K562 (cell line): ENCODE results near the gene PLCB3. TPM values are rescaled to one million over a fixed set of nuclear protein-coding genes. Genes with fewer than 3 reads are reported as not detected.
A peak's percentile ranks its signal among the peaks of the same experiment; 100 is the strongest.

Experiments used
- BCLAF1 ChIP-seq, 2 experiments: fragments of 450-650 bp in 1 of 2; IDR thresholded peaks; 2 replicates each; pipeline ENCODE4 v1.6.1; 2011 to 2017; ENCODE audit warnings: low read depth in 2 of 2, antibody characterized with exemption in 1 of 2, borderline replicate concordance in 1 of 2, low read length in 1 of 2, mild to moderate bottlenecking in 1 of 2, mixed read lengths in 1 of 2; ENCODE audit not compliant: control insufficient read depth in 1 of 2
- CBFA2T3 ChIP-seq: fragments of 450-650 bp; IDR thresholded peaks from 2 replicates; pipeline ENCODE4 v1.6.1; 2017
- CHD1 ChIP-seq: fragments of 200-600 bp; sonication (generic); IDR thresholded peaks from one replicate; pipeline ENCODE4 v1.6.1; 2012; ENCODE audit warnings: mild to moderate bottlenecking, moderate library complexity, low read length, inconsistent platforms
- CREB1 ChIP-seq, 2 experiments: sonication (generic) in 1 of 2; formaldehyde crosslinking in 1 of 2; IDR thresholded peaks; 2 replicates each; pipeline versions ENCODE4 v1.6.1 to v1.8.0; 2012 to 2022; ENCODE audit warnings: inconsistent platforms in 1 of 2, mild to moderate bottlenecking in 1 of 2, missing genetic modification reagents in 1 of 2, moderate library complexity in 1 of 2
- ELF2 ChIP-seq: fragments of 250-450 bp; sonication (Bioruptor Pico); IDR thresholded peaks from 2 replicates; pipeline ENCODE4 v1.5.0; 2021; ENCODE audit warnings: mild to moderate bottlenecking
- FOSL1 ChIP-seq: fragments of 200-800 bp; sonication (Bioruptor generic); conservative IDR thresholded peaks from 2 replicates; pipeline ENCODE4 v1.6.1; 2016; ENCODE audit warnings: missing genetic modification characterization, missing compliant biosample characterization
- GABPA ChIP-seq: fragments of 200-800 bp; sonication (Bioruptor generic); conservative IDR thresholded peaks from 2 replicates; pipeline ENCODE4 v1.6.1; 2016; ENCODE audit warnings: low read depth, missing genetic modification characterization, missing compliant biosample characterization
- GMEB1 ChIP-seq: fragments of 250-450 bp; sonication (Bioruptor Pico); IDR thresholded peaks from 2 replicates; pipeline ENCODE4 v1.4.0; 2020; ENCODE audit warnings: mild to moderate bottlenecking
- HES1 ChIP-seq: fragments of 450-650 bp; IDR thresholded peaks from 2 replicates; pipeline ENCODE4 v1.6.1; 2016; ENCODE audit warnings: low read depth, mild to moderate bottlenecking, moderate library complexity
- HMG20B ChIP-seq: fragments of 250-450 bp; sonication (Bioruptor Pico); IDR thresholded peaks from 2 replicates; pipeline ENCODE4 v1.5.0; 2021; ENCODE audit warnings: mild to moderate bottlenecking
- NCOA6 ChIP-seq: fragments of 450-650 bp; IDR thresholded peaks from 2 replicates; pipeline ENCODE4 v1.6.1; 2017; ENCODE audit warnings: mild to moderate bottlenecking
- SMAD2 ChIP-seq: fragments of 150-350 bp; IDR thresholded peaks from 2 replicates; pipeline ENCODE4 v1.6.1; 2014; ENCODE audit warnings: low read depth, mild to moderate bottlenecking, low read length
- SUPT5H ChIP-seq: fragments of 450-650 bp; IDR thresholded peaks from 2 replicates; pipeline ENCODE4 v1.6.1; 2016
- ZBTB34 ChIP-seq: fragments of 250-450 bp; sonication (Bioruptor Pico); IDR thresholded peaks from 2 replicates; pipeline ENCODE4 v1.8.0; 2021; ENCODE audit warnings: mild to moderate bottlenecking, moderate library complexity
- ZC3H8 ChIP-seq: fragments of 450-650 bp; IDR thresholded peaks from 2 replicates; pipeline ENCODE4 v1.6.1; 2017
- ZNF165 ChIP-seq: fragments of 250-450 bp; sonication (Bioruptor Pico); IDR thresholded peaks from 2 replicates; pipeline ENCODE4 v1.4.0; 2020; ENCODE audit warnings: borderline replicate concordance
- ZNF445 ChIP-seq: fragments of 250-450 bp; sonication (Bioruptor Pico); IDR thresholded peaks from 2 replicates; pipeline ENCODE4 v1.4.0; 2020; ENCODE audit warnings: low read depth, mild to moderate bottlenecking, moderate library complexity
- ZNF57 ChIP-seq: fragments of 450-650 bp; formaldehyde crosslinking; IDR thresholded peaks from 2 replicates; pipeline ENCODE4 v1.4.0; 2020; ENCODE audit warnings: mild to moderate bottlenecking, moderate library complexity
- polyA plus RNA-seq, 8 experiments: library from polyadenylated mRNA; depleted of rRNA in 4 of 8; stranded (reverse) in 5 of 8; unstranded in 3 of 8; fragments of >200 nt; fragmentation: Nextera tagmentation in 2 of 8; fragmentation: Illumina TruSeq in 1 of 8; extraction: Ambion mirVana in 2 of 8; extraction: Trizol in 1 of 8; gene quantifications; 2 replicates each; pipeline versions ENCODE4 v1.2.1 to v1.2.3, GENCODE V29; 2011 to 2014; ENCODE audit warnings: inconsistent platforms in 1 of 8, missing spikeins in 1 of 8
- total RNA-seq, 7 experiments: library from RNA; depleted of rRNA in 6 of 7; stranded (reverse); fragments of >200 nt in 6 of 7; fragmentation: Illumina TruSeq in 2 of 7; extraction: Trizol in 2 of 7; gene quantifications; 2 replicates each; pipeline versions ENCODE4 v1.2.1 to v1.2.3, GENCODE V29; 2011 to 2021; ENCODE audit warnings: low replicate concordance in 1 of 7
- TF ChIP-seq, protein P1 (sequence below): fragments of 250-450 bp; sonication (Bioruptor Pico); IDR thresholded peaks from 2 replicates; pipeline ENCODE4 v1.5.0; 2022; ENCODE audit warnings: mild to moderate bottlenecking

Gene PLCB3
- total and polyA plus RNA-seq, 9 of the 15 experiments (the other 6 are each of a cell fraction or from before 2014, with no cell fraction given): 0.31 to 44.8 (median 14.6) TPM

DNA sequence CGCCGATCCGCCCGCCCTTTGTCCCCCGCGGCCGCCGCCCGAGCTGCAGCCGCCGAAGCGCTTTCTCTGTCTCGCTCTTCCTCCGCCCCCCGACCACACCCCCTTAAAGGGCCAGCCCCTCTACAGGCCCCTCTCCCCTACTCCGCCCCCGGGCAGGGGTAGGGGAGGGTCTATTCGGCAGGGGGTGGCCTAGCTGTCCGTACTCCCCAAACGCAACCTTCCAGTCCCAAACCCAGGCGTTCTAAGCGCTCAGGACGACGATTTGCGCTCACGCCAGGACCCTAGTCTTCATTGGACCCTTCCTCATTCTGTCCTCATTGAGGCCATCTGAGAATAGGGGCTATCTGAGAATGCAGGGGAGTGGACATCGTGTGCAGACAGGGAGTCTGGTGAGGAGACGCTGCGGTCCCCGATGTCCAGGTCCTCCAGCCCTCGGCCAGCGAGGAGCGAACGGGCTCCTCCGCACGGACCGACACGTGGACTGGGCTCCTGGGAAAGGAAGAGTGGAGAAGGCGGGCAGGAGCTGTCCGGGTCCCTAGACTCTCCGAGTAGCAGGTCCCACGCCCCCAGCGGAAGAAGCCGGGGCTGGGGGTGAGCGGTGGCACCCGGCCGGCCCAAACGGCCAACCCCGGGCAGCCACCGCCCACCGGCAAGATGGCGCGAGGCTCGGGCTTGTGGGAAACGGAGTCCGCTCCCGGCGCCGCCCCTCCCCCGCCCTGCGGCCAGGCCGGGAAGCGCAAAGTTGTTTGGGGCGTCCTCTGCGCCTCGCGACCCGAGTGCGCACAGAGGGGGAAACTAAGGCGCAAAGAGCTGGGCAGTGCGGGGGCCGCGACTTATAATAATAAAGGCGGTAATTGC is 4.2 kb upstream of the PLCB3 start, which contains the start of gene PPP1R14B (continued):
- no peak for TF ChIP-seq HES1
- TF ChIP-seq ZBTB34 (CRISPR knock-in tag): no peak
- TF ChIP-seq ZNF57 (CRISPR knock-in tag): no peak
- TF ChIP-seq SUPT5H: peak; percentile 87
- TF ChIP-seq FOSL1 (tag): no peak
- TF ChIP-seq NCOA6: no peak
- no peak for TF ChIP-seq ELF2 (CRISPR knock-in tag)
- no peak for TF ChIP-seq CBFA2T3
- TF ChIP-seq CHD1: no peak
- TF ChIP-seq BCLAF1 (IDR thresholded peaks at IDR 0.05; ENCODE audit: borderline replicate concordance in 1 of 2, control insufficient read depth in 1 of 2, low read depth in 2 of 2, low read length in 1 of 2): peak in 1 of 2 experiments; percentile 76; a peak in 1 of 4 replicates
- TF ChIP-seq CREB1 (IDR thresholded peaks at IDR 0.05): no peak
- peak; percentile 60; the same call in 1 of the 2 replicates for TF ChIP-seq CREB1 (CRISPR knock-in tag; IDR thresholded peaks at IDR 0.05)
- TF ChIP-seq ZC3H8: no peak
- TF ChIP-seq, protein P1, sequence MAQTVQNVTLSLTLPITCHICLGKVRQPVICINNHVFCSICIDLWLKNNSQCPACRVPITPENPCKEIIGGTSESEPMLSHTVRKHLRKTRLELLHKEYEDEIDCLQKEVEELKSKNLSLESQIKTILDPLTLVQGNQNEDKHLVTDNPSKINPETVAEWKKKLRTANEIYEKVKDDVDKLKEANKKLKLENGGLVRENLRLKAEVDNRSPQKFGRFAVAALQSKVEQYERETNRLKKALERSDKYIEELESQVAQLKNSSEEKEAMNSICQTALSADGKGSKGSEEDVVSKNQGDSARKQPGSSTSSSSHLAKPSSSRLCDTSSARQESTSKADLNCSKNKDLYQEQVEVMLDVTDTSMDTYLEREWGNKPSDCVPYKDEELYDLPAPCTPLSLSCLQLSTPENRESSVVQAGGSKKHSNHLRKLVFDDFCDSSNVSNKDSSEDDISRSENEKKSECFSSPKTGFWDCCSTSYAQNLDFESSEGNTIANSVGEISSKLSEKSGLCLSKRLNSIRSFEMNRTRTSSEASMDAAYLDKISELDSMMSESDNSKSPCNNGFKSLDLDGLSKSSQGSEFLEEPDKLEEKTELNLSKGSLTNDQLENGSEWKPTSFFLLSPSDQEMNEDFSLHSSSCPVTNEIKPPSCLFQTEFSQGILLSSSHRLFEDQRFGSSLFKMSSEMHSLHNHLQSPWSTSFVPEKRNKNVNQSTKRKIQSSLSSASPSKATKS (CRISPR knock-in tag): no peak
- no peak for TF ChIP-seq ZNF445 (CRISPR knock-in tag)
- TF ChIP-seq ZNF165 (CRISPR knock-in tag): no peak
- TF ChIP-seq GMEB1 (CRISPR knock-in tag): 0 out of 2 replicates have a peak, but pooled peaks have one; percentile 28
- no peak for TF ChIP-seq HMG20B (CRISPR knock-in tag)
- no peak for TF ChIP-seq SMAD2
- peak; percentile 78 for TF ChIP-seq GABPA (tag)
